ENCODE measurements around the gene TDRD5.
A peak's percentile ranks its signal among the peaks of the same experiment; 100 is the strongest.

TDRD5 gene

GRCh38 chr1:179591592-179592580, at the start of gene TDRD5:
TDRD5 (plus strand) TSS chr1:179591832; CDS start chr1:179592616, 784 bp downstream.
- no peak for DNase-seq
- no peak for ATAC-seq

DNA sequence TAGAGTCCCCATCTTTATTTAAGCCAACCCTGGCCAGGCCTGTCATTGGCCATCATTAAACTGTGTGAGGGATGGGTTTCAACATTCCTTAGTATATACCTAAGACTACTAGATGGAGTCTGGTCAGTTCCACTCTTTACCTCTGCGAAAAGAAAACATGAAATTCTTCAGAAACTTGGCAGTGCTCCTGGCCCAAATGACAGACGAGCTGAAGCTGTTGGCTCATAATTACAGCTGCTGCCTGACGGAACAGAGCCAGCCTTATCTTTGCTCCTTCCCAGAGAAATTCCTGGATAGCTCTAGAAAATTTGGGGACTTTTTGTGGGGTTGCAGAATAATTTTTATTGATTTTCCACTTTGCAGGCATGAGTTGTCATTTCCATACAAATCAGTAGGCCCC, 46.3 kb upstream of the TDRD5 start:
- ATAC-seq (no peak), DNase-seq (no peak)

DNA sequence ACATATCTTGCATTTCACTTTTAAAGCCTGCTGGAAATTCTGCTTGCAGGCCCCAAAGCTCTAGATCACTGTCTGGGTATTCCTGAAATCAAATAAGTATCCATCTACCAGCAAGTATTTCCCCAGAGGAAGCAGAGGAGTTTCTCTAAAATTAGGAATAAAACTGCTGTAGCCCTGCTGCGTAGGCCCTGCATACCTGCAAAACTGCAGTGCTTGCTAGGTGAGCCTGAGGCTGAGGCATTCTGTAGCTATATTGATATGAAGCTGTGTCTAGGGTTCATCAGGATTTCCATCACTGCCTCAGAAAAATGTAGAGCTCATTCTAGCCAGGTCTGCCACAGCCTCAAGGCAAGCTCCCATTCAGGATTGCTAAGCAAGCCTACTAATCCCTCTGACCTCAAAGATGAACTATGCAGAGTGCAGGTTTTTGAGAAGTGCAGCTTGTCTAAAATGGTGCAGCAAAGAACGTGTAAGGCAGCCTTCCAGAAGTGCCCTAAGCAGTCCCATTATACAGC, 44.6 kb upstream of the TDRD5 start:
- no peak for DNase-seq
- ATAC-seq, result no peak

DNA sequence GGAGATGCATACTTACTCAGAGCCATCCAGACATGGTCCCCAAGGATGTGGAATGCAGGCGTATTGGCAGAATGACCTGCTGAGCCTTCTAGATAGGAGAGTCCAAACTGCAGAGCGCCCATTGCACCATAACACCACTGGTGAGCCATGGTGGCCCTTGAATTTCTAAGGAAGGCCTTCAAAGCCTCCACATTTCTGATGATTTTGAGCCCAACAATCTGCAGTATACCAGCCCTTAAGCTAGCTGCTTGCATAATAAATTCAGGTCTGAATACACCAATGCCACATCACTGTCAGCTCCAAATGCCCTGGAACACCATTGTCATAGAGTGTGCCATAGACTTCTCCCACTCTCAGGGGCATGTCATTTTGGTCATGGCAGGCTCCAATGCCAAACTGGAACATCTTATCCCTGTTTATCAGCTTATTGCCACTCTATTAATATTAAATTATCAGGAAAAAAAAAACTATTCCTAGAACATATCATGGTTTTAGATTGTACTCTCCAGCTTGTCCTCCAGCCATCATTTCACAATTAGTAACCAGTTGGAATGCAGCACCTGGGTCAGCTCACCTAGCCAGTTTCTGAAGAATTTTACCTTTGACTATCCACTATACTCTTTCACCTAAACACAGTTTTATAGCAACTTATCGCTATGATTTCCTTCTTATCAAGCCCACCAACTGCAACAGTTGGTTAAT, 42.8 kb upstream of the TDRD5 start:
- no peak for ATAC-seq
- no peak for DNase-seq

DNA sequence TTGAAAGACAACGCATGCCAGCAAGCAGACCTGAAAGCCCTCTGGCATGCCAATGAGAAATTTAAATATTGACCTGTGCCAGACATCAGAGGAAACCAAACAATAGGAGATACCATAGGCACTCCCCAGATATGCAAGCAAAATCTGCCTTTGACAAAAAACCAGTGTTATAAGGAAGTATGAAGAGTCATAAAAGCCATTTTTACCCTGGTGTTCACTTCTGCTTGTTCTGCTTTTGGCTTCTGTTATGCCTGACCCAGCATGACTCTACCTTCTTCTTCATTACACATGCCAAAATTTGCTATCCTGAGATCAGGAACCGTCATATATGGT, 42.3 kb upstream of the TDRD5 start:
- ATAC-seq (no peak), DNase-seq (no peak)

DNA sequence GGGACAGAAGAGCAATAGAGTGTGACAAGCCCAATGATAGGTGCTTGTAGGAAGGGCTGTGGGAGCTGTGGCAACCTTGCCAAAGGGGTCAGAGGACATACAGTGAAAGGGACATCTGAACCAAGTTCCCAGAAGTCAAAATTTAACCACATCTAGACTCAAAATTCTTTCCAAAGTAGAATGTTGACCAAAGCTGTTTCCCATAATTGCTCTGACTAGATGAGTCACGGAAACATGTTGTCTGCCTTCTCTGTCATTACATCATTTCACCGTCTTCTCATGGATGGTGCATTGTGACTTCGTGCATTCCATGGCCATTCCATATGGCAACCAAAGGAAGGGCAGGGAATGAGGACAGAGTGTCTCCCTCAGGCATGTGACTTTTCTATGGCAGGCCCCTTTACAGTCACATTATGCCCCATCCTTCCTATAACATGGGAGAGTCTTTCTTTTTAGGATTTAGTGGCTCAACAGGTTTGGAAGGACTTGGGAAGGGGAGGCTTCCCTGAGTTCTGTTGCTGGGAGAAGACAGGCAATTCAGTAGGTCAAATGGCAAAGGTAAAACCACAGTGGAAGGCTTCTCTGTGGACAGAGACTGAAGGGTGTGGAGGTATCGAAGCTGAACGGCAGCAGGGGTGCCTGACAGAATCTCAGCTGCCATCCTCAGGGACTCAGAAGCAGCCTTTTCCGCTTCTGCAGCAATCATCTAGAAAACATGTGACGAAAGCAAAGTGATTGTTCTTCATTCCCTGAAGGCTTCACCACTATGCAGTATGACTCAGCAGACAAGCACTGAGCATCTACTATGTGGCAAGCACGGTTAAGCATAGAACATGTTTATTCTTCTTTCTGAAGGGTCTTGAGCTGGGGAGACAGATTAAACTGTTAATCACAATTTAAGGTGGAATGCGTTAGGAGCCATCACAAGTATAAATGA, 40.6 kb upstream of the TDRD5 start:
- DNase-seq (no peak), ATAC-seq (no peak)

- DNase-seq (no peak), ATAC-seq (no peak)
These were observed 37.2 kb upstream of the TDRD5 start for GRCh38 chr1:179554427-179554826.

GRCh38 chr1:179558078-179558477, 33.6 kb upstream of the TDRD5 start:
- DNase-seq (no peak), ATAC-seq (peak; percentile 32)

- ATAC-seq (no peak), DNase-seq (no peak)
These were observed 15.9 kb upstream of the TDRD5 start, which contains the start of gene NPHS2 for GRCh38 chr1:179575497-179576314. NPHS2 (minus strand) TSS chr1:179575948; CDS start chr1:179575864, 84 bp downstream.

GRCh38 chr1:179576509-179576908, 15.1 kb upstream of the TDRD5 start:
- no peak for DNase-seq
- ATAC-seq, result no peak

GRCh38 chr1:179583771-179584320, 7.8 kb upstream of the TDRD5 start:
- DNase-seq, result no peak
- no peak for ATAC-seq

GRCh38 chr1:179586107-179586823, 5.4 kb upstream of the TDRD5 start:
- DNase-seq (no peak), ATAC-seq (no peak)

GRCh38 chr1:179587336-179587735, 4.3 kb upstream of the TDRD5 start:
- DNase-seq (no peak), ATAC-seq (no peak)

GRCh38 chr1:179588425-179589024, 3.1 kb upstream of the TDRD5 start:
- DNase-seq, result no peak
- ATAC-seq, result no peak

GRCh38 chr1:179589509-179589908, 2.1 kb upstream of the TDRD5 start:
- DNase-seq, result no peak
- ATAC-seq, result no peak

GRCh38 chr1:179590671-179591070, 961 bp upstream of the TDRD5 start:
- no peak for DNase-seq

GRCh38 chr1:179591253-179591591, 410 bp upstream of the TDRD5 start:
- ATAC-seq (no peak), DNase-seq (no peak)

More at GRCh38 chr1:179590671-179591070, 961 bp upstream of the TDRD5 start:
- no peak for ATAC-seq

DNA sequence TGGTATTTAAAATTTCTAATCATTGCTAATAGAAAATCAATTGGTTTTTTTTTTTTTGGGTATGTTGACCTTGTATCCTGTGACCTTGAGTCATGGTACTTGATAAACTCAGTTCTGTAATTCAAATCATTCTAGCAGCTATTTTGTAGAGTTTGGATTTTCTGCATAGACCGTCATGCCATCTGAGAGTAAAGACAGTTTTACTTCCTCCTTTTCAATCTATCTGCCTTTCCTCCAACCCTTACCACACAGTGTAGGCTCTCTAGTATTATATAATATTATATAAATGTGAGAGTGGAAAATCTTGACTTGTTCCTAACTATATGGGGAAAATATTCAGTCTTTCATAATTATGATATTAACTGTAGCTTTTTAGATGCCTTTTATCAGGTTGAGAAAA, 7.0 kb downstream of the TDRD5 start:
- ATAC-seq, result no peak
- no peak for DNase-seq

GRCh38 chr1:179599623-179600249, 8.1 kb downstream of the TDRD5 start:
- DNase-seq, result no peak
- ATAC-seq, result no peak
